H9 (cell line): Measurements from ENCODE around the gene SRPK1. TPM values are rescaled to one million over a fixed set of nuclear protein-coding genes. Genes with fewer than 3 reads are reported as not detected.

Experiments used
- DNase-seq: peaks from one replicate; pipeline ENCODE4 v3.0.0-alpha.2; 2017
- H2AFZ ChIP-seq: one replicate; pipeline ENCODE4 v1.6.1; 2013; ENCODE audit warnings: mild to moderate bottlenecking, low read length, control low read depth, moderate library complexity
- H2AK5ac ChIP-seq: 2 replicates; pipeline ENCODE4 v1.6.1; 2013; ENCODE audit warnings: low read length, control low read depth, mixed read lengths; ENCODE audit not compliant: insufficient read length
- H2BK120ac ChIP-seq: one replicate; pipeline ENCODE4 v1.6.1; 2013; ENCODE audit warnings: low read depth, mild to moderate bottlenecking, low read length, control low read depth, inconsistent platforms; ENCODE audit not compliant: poor library complexity, severe bottlenecking
- H2BK12ac ChIP-seq: 2 replicates; pipeline ENCODE4 v1.6.1; 2013; ENCODE audit warnings: low read length, control low read depth, mixed read lengths, low read depth; ENCODE audit not compliant: insufficient read length
- H2BK15ac ChIP-seq: 2 replicates; pipeline ENCODE4 v1.6.1; 2013; ENCODE audit warnings: low read depth, low read length, control low read depth
- H2BK20ac ChIP-seq: one replicate; pipeline ENCODE4 v1.6.1; 2013; ENCODE audit warnings: low read depth, mild to moderate bottlenecking, low read length, control low read depth, inconsistent platforms; ENCODE audit not compliant: poor library complexity, severe bottlenecking
- H2BK5ac ChIP-seq: 2 replicates; pipeline ENCODE4 v1.6.1; 2013; ENCODE audit warnings: low read length, control low read depth, mixed read lengths; ENCODE audit not compliant: insufficient read length
- H3K14ac ChIP-seq: 2 replicates; pipeline ENCODE4 v1.6.1; 2013; ENCODE audit warnings: low read length, control low read depth; ENCODE audit not compliant: insufficient read depth
- H3K18ac ChIP-seq: 2 replicates; pipeline ENCODE4 v1.6.1; 2013; ENCODE audit warnings: low read depth, mild to moderate bottlenecking, mixed read lengths, low read length, control low read depth; ENCODE audit not compliant: insufficient read length
- H3K23ac ChIP-seq: 2 replicates; pipeline ENCODE4 v1.6.1; 2013; ENCODE audit warnings: low read length, control low read depth, mixed read lengths, low read depth; ENCODE audit not compliant: insufficient read length
- H3K23me2 ChIP-seq: 2 replicates; pipeline ENCODE4 v1.6.1; 2013; ENCODE audit warnings: low read depth, mild to moderate bottlenecking, mixed read lengths, low read length, control low read depth; ENCODE audit not compliant: insufficient read length, poor library complexity, severe bottlenecking
- H3K27ac ChIP-seq: 2 replicates; pipeline ENCODE4 v1.5.1; 2013; ENCODE audit warnings: low read length, control low read depth, mixed read lengths, low read depth; ENCODE audit not compliant: insufficient read length
- H3K27me3 ChIP-seq: 2 replicates; pipeline ENCODE4 v1.6.1; 2013; ENCODE audit warnings: low read length, control low read depth, inconsistent platforms; ENCODE audit not compliant: insufficient read depth
- H3K4ac ChIP-seq: 2 replicates; pipeline ENCODE4 v1.6.1; 2013; ENCODE audit warnings: low read depth, mild to moderate bottlenecking, control low read depth, inconsistent platforms, low read length, moderate library complexity
- H3K4me1 ChIP-seq: 2 replicates; pipeline ENCODE4 v1.6.1; 2013; ENCODE audit warnings: low read length, control low read depth, inconsistent platforms; ENCODE audit not compliant: insufficient read depth
- H3K4me2 ChIP-seq: 2 replicates; pipeline ENCODE4 v1.6.1; 2013; ENCODE audit warnings: low read length, control low read depth, mixed read lengths; ENCODE audit not compliant: insufficient read length, insufficient read depth
- H3K56ac ChIP-seq: 2 replicates; pipeline ENCODE4 v1.6.1; 2013; ENCODE audit warnings: low read depth, mild to moderate bottlenecking, mixed read lengths, low read length, control low read depth; ENCODE audit not compliant: insufficient read length
- H3K79me1 ChIP-seq: 2 replicates; pipeline ENCODE4 v1.6.1; 2013; ENCODE audit warnings: low read depth, mild to moderate bottlenecking, moderate library complexity, low read length, control low read depth, inconsistent platforms; ENCODE audit not compliant: insufficient read depth, poor library complexity, severe bottlenecking
- H3K79me2 ChIP-seq: 2 replicates; pipeline ENCODE4 v1.6.1; 2013; ENCODE audit warnings: low read length, control low read depth, inconsistent platforms; ENCODE audit not compliant: insufficient read depth
- H3K9ac ChIP-seq: 2 replicates; pipeline ENCODE4 v1.6.1; 2013; ENCODE audit warnings: low read length, control low read depth, mixed read lengths; ENCODE audit not compliant: insufficient read length; ENCODE audit errors: extremely low read depth
- H3K9me3 ChIP-seq: one replicate; pipeline ENCODE4 v1.6.1; 2013; ENCODE audit warnings: low read depth, low read length, inconsistent platforms; ENCODE audit not compliant: control insufficient read depth
- H3T11ph ChIP-seq: one replicate; pipeline ENCODE4 v1.6.1; 2013; ENCODE audit warnings: mild to moderate bottlenecking, low read length, control low read depth, inconsistent platforms
- H4K20me1 ChIP-seq: one replicate; pipeline ENCODE4 v1.6.1; 2013; ENCODE audit not compliant: control insufficient read depth, insufficient read length, insufficient read depth
- H4K5ac ChIP-seq: 2 replicates; pipeline ENCODE4 v1.6.1; 2013; ENCODE audit warnings: low read depth, mild to moderate bottlenecking, mixed read lengths, low read length, control low read depth; ENCODE audit not compliant: insufficient read length
- H4K8ac ChIP-seq: replicated peaks from 2 replicates; pipeline ENCODE4 v1.6.1; 2013; ENCODE audit warnings: low read length, control low read depth, mixed read lengths, low read depth; ENCODE audit not compliant: insufficient read length
- H4K91ac ChIP-seq: 2 replicates; pipeline ENCODE4 v1.6.1; 2013; ENCODE audit warnings: low read depth, mild to moderate bottlenecking, moderate library complexity, mixed read lengths, low read length, control low read depth; ENCODE audit not compliant: insufficient read length
- H3K27ac Mint-ChIP-seq, 3 experiments: 2 replicates in 2 of 3; 3 replicates in 1 of 3; pipeline ENCODE4 v1.8.0; 2020 to 2021; ENCODE audit warnings: mixed read lengths in 3 of 3, mild to moderate bottlenecking in 1 of 3, moderate library complexity in 1 of 3
- H3K27me3 Mint-ChIP-seq: 2 replicates; pipeline ENCODE4 v1.8.0; 2021; ENCODE audit warnings: low read depth, mild to moderate bottlenecking, moderate library complexity, mixed read lengths
- H3K36me3 Mint-ChIP-seq, 3 experiments: 2 replicates in 2 of 3; 3 replicates in 1 of 3; pipeline ENCODE4 v1.8.0; 2020 to 2021; ENCODE audit warnings: low read depth in 3 of 3, mixed read lengths in 3 of 3; ENCODE audit not compliant: insufficient read depth in 1 of 3
- H3K4me1 Mint-ChIP-seq, 2 experiments: 2 replicates each; pipeline ENCODE4 v1.8.0; 2020; ENCODE audit warnings: mixed read lengths in 2 of 2
- H3K4me3 Mint-ChIP-seq, 2 experiments: 2 replicates in 1 of 2; 3 replicates in 1 of 2; pipeline ENCODE4 v1.8.0; 2020 to 2021; ENCODE audit warnings: mild to moderate bottlenecking in 2 of 2, mixed read lengths in 2 of 2, moderate library complexity in 1 of 2
- H3K9me3 Mint-ChIP-seq, 2 experiments: 2 replicates in 1 of 2; 3 replicates in 1 of 2; pipeline ENCODE4 v1.8.0; 2020; ENCODE audit warnings: mild to moderate bottlenecking in 2 of 2, mixed read lengths in 2 of 2, moderate library complexity in 1 of 2
- CTCF ChIP-seq: fragments of 200-600 bp; sonication (generic); conservative IDR thresholded peaks from 3 replicates; pipeline ENCODE4 v1.8.0; 2021; ENCODE audit warnings: antibody characterized with exemption, mild to moderate bottlenecking
- WGBS: extraction: QIAGEN DNeasy Blood & Tissue Kit; methylation state at CpG from one replicate; pipeline ENCODE4 v1.1.7; 2013; ENCODE audit warnings: missing lambda C conversion rate, low lambda C conversion rate, mixed read lengths; ENCODE audit not compliant: insufficient read length; ENCODE audit errors: extremely low coverage; 5-methylcytosine and 5-hydroxymethylcytosine counted together
- total RNA-seq: library from RNA; stranded (reverse); gene quantifications from 2 replicates; pipeline ENCODE4 v1.2.1, GENCODE V29; 2021

SRPK1 gene
- total RNA-seq, 1 experiment from 2014 or later = 93.2 TPM

DNA sequence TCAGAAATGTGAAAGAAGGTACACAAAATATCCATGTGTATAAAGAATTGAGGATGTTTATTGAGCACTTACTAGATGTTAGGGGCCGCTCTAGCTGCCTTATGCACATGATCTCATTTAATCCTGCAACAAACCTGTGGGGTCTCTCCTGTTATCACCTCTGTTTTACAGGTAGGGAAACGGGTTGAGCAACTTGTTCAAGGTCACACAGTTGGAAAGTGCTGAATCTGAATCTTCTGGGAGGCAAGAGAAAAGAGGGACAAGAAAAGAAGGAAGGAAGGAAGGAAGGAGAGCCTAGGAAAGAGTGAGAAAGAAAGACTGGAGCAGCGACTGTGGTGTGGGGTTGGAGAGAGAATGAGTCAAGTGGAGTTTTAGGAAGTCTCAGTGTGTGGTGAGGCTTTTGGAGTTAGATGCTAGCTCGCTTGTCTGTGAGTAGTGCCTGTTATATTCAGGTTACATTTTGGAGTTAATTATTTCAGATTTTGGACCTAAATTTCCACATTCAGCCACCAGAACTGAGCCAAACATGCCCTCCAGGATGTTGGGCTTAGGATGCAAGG, 132.4 kb downstream of the SRPK1 start:
- Histone ChIP-seq H3K79me1 (no peaks in the 10 kb centered on the region), H3K27ac (no peak overlapping the region), H4K91ac (no peak overlapping the region), H4K8ac (no peak overlapping the region), H3K18ac (no peak overlapping the region), H3K79me2 (no peaks in the 10 kb centered on the region), H2BK15ac (no peak overlapping the region), H3K23ac (no peak overlapping the region), H3K56ac (no peak overlapping the region), H3K4ac (no peak overlapping the region), H3K9me3 (no peaks in the 10 kb centered on the region), H3K4me2 (no peak overlapping the region), H4K20me1 (no peaks in the 10 kb centered on the region), H4K5ac (no peak overlapping the region), H2AFZ (no peak overlapping the region), H2BK20ac (no peak overlapping the region), H3K27me3 (no peaks in the 10 kb centered on the region), H3K9ac (no peak overlapping the region), H3T11ph (no peak overlapping the region), H2BK120ac (no peak overlapping the region), H2AK5ac (no peak overlapping the region), H3K23me2 (no peaks in the 10 kb centered on the region), H3K4me1 (no peaks in the 10 kb centered on the region), H2BK5ac (no peak overlapping the region), H2BK12ac (no peak overlapping the region), H3K14ac (no peak overlapping the region)
- peaks cover 13% of the 10 kb centered on the region in 2 experiments for H3K4me1 Mint-ChIP-seq
- TF ChIP-seq CTCF = no peak
- no peak for DNase-seq
- H3K27me3 Mint-ChIP-seq = peaks cover 8% of the 10 kb centered on the region
- H3K4me3 Mint-ChIP-seq = no peak overlapping the region
- H3K36me3 Mint-ChIP-seq = no peaks in the 10 kb centered on the region
- no peak overlapping the region for H3K27ac Mint-ChIP-seq
- no peaks in the 10 kb centered on the region for H3K9me3 Mint-ChIP-seq
- WGBS = no CpG with 5 or more reads among the region's 4 CpGs
